ENCODE data around the gene LRRC8D.

- TF ChIP-seq, protein P1, sequence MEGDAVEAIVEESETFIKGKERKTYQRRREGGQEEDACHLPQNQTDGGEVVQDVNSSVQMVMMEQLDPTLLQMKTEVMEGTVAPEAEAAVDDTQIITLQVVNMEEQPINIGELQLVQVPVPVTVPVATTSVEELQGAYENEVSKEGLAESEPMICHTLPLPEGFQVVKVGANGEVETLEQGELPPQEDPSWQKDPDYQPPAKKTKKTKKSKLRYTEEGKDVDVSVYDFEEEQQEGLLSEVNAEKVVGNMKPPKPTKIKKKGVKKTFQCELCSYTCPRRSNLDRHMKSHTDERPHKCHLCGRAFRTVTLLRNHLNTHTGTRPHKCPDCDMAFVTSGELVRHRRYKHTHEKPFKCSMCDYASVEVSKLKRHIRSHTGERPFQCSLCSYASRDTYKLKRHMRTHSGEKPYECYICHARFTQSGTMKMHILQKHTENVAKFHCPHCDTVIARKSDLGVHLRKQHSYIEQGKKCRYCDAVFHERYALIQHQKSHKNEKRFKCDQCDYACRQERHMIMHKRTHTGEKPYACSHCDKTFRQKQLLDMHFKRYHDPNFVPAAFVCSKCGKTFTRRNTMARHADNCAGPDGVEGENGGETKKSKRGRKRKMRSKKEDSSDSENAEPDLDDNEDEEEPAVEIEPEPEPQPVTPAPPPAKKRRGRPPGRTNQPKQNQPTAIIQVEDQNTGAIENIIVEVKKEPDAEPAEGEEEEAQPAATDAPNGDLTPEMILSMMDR (IDR thresholded peaks at IDR 0.05), result no peak
- no peak for TF ChIP-seq POLR2A (IDR thresholded peaks at IDR 0.05)
These were observed 11.3 kb upstream of the LRRC8D start for GRCh38 chr1:89809556-89809955.
